HG03354 (cell line): Measurements from ENCODE around the gene TMEM39B.
"Not testable (repeated sequence)": the region's sequence is repeated elsewhere in the genome, so short reads cannot be mapped to it uniquely, and the experiment has no call there.

ENCODE experiments used
- ATAC-seq: cut with Tn5 transposase; IDR thresholded peaks from one replicate; pipeline ENCODE4 v1.9.1; 2021; ENCODE audit warnings: mild to moderate bottlenecking; ENCODE audit not compliant: unreplicated experiment, poor library complexity, severe bottlenecking

TMEM39B gene

DNA sequence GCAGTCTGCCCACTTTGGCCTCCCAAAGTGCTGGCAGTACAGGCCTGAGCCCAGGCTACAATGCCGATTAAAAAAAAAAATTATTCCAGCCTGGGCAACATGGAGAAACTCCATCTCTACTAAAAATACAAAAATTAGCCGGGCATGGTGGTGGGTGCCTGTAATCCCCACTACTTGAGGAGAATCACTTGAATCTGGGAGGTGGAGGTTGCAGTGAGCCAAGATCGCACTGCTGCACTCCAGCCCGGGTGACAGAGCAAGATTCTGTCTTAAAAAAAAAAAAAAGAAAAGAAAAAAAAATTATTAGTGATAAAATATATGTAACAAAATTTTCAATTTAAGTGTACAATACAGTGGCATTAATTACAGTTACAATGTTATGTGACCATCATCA lies 70.6 kb downstream of the TMEM39B start:
- not testable (repeated sequence) for ATAC-seq

DNA sequence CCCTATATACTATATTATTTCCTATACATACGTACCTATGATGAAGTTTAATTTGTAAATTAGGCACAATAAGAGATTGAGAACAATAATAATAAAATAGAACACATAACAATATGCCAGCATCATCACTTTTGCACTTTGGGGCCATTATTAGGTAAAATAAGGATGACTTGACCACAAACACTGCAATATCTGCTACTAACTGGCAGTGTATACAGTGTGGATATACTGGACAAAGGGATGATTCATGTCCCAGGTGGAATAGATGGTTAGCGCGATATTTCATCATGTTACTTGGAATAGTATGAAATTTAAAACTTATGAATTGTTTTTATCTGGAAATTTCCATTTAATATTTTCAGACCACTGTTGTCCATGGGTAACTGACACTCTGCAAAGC lies 71.3 kb downstream of the TMEM39B start:
- no peak for ATAC-seq

DNA sequence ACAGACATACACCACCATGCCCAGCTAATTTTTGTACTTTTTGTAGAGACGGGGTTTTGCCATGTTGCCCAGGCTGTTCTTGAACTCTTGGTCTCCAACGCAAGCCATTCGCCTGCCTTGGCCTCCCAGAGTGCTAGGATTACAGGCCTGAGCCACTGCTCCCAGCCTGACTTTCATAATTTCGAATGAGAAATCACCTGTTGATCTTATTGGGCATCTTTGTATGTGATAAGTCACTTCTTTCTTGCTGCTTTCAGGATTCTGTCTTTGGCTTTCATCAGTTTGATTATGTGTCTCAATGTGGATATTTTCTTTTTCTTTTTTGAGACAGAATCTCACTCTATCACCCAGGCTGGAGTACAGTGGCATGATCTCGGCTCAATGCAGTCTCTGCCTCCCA lies 75.1 kb downstream of the TMEM39B start:
- not testable (repeated sequence) for ATAC-seq

DNA sequence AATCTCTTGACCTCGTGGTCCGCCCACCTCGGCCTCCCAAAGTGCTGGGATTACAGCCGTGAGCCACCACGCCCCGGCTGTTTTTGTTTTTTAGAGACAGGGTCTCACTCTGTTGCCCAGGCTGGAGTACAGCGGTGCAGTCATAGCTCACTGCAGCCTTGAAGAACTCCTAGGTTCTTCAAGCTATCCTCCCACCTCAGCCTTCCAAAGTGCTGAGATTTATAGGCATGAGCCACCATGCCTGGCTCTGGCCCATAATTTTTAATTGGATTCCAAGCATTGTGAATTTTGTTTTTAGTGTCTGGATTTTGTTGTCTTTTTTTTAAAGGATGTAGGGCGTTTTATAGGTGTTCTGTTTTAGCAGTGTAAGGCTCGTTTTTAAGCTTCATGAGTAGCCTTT lies 78.1 kb downstream of the TMEM39B start:
- ATAC-seq = no peak

DNA sequence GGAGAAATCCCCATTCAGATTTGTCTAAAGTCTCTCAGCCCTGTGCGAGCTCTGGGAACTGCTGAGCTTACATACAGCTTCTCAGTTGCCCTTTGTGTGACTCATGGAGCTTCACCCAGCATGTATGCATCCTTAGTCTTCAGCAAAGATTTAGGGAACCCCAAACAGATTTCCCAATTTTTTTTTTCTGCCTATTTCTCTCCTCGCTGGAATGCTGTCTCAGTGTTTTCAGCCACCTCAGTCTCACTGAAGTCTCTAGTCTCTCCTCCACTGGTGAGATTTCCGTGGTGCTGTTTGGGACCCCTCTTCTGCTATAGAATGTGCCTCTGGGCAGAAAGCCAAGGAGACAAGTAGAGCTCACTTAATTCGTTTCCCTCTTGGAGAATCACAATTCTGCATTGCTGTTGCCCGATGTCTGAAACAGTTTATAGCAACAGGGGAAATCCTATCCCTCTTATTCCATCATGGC lies 78.6 kb downstream of the TMEM39B start:
- no peak for ATAC-seq
